ENCODE measurements around the gene ZMIZ1. TPM values are rescaled to one million over a fixed set of nuclear protein-coding genes. Genes with fewer than 3 reads are reported as not detected.

Gene ZMIZ1
- total RNA-seq, 1 experiment from 2014 or later, result 34.2 TPM

GRCh38 chr10:79145174-79145483 is 76.4 kb downstream of the ZMIZ1 start:
- CTCF ChIA-PET, result no interaction called here
- Histone ChIP-seq H3K4me1 (ENCODE audit: control insufficient read depth, insufficient read depth, low read length) (peaks cover 12% of the 10 kb centered on the region), H3K9me3 (ENCODE audit: control insufficient read depth, insufficient read depth, low read depth, low read length) (no peaks in the 10 kb centered on the region), H3K4me3 (ENCODE audit: low read depth in 2 of 2, low read length in 2 of 2) (no peak overlapping the region), H3K27me3 (ENCODE audit: control insufficient read depth, insufficient read depth, low read length) (no peaks in the 10 kb centered on the region), H3K36me3 (ENCODE audit: control insufficient read depth, insufficient read depth, low read length) (no peaks in the 10 kb centered on the region), H3K27ac (ENCODE audit: low read length) (no peak overlapping the region)
- POLR2A ChIA-PET, result no interaction called here
- no TSS peak for BruUV-seq (replicated peaks)
- TF ChIP-seq POLR2AphosphoS5 (IDR thresholded peaks at IDR 0.05; ENCODE audit: low read depth, low read length) (no peak), REST (IDR thresholded peaks at IDR 0.05; ENCODE audit: insufficient read depth in 1 of 2, low read depth in 2 of 2, low read length in 1 of 2) (no peak), TCF7L2 (IDR thresholded peaks at IDR 0.05; ENCODE audit: low read depth, low read length) (no peak), SIN3A (IDR thresholded peaks at IDR 0.05; ENCODE audit: borderline replicate concordance, insufficient read depth, low read depth, low read length) (no peak), CTCF (IDR thresholded peaks at IDR 0.05) (no peak)
- ATAC-seq, result no peak
- in situ Hi-C loops (cut with HindIII; ENCODE audit: low pct_unique_long_range_greater_than_20kb, low sequenced_read_pairs), result no loop called here
- DNase-seq (ENCODE audit: low read depth, low spot score), result no peak
- intact Hi-C loops (cut with micrococcal nuclease; ENCODE audit: unreplicated experiment), result no loop called here

- no peak overlapping the region for H3K27ac ChIP-seq (ENCODE audit: low read length)
- intact Hi-C loops (cut with micrococcal nuclease; ENCODE audit: unreplicated experiment) (no loop called here), in situ Hi-C loops (cut with HindIII; ENCODE audit: low pct_unique_long_range_greater_than_20kb, low sequenced_read_pairs) (no loop called here)
- DNase-seq (ENCODE audit: low read depth, low spot score) (no peak), ATAC-seq (no peak)
- POLR2A ChIA-PET, result no interaction called here
- no TSS peak for BruUV-seq (replicated peaks)
- no peaks in the 10 kb centered on the region for H3K27me3 ChIP-seq (ENCODE audit: control insufficient read depth, insufficient read depth, low read length)
- no peaks in the 10 kb centered on the region for H3K9me3 ChIP-seq (ENCODE audit: control insufficient read depth, insufficient read depth, low read depth, low read length)
- CTCF ChIA-PET, result no interaction called here
- no peaks in the 10 kb centered on the region for H3K36me3 ChIP-seq (ENCODE audit: control insufficient read depth, insufficient read depth, low read length)
- no peak overlapping the region for H3K4me3 ChIP-seq (ENCODE audit: low read depth in 2 of 2, low read length in 2 of 2)
- TF ChIP-seq TCF7L2 (IDR thresholded peaks at IDR 0.05; ENCODE audit: low read depth, low read length) (no peak), CTCF (IDR thresholded peaks at IDR 0.05) (no peak), POLR2AphosphoS5 (IDR thresholded peaks at IDR 0.05; ENCODE audit: low read depth, low read length) (no peak), REST (IDR thresholded peaks at IDR 0.05; ENCODE audit: insufficient read depth in 1 of 2, low read depth in 2 of 2, low read length in 1 of 2) (no peak), SIN3A (IDR thresholded peaks at IDR 0.05; ENCODE audit: borderline replicate concordance, insufficient read depth, low read depth, low read length) (no peak)
- peaks cover 19% of the 10 kb centered on the region for H3K4me1 ChIP-seq (ENCODE audit: control insufficient read depth, insufficient read depth, low read length)
These were observed 77.0 kb downstream of the ZMIZ1 start for GRCh38 chr10:79145517-79146470.
